H9 (cell line): ENCODE results near the gene PROCA1. TPM values are rescaled to one million over a fixed set of nuclear protein-coding genes. Genes with fewer than 3 reads are reported as not detected.

Source experiments
- DNase-seq: peaks from one replicate; pipeline ENCODE4 v3.0.0-alpha.2; 2017
- H2AFZ ChIP-seq: one replicate; pipeline ENCODE4 v1.6.1; 2013; ENCODE audit warnings: mild to moderate bottlenecking, low read length, control low read depth, moderate library complexity
- H2AK5ac ChIP-seq: 2 replicates; pipeline ENCODE4 v1.6.1; 2013; ENCODE audit warnings: low read length, control low read depth, mixed read lengths; ENCODE audit not compliant: insufficient read length
- H2BK120ac ChIP-seq: one replicate; pipeline ENCODE4 v1.6.1; 2013; ENCODE audit warnings: low read depth, mild to moderate bottlenecking, low read length, control low read depth, inconsistent platforms; ENCODE audit not compliant: poor library complexity, severe bottlenecking
- H2BK12ac ChIP-seq: 2 replicates; pipeline ENCODE4 v1.6.1; 2013; ENCODE audit warnings: low read length, control low read depth, mixed read lengths, low read depth; ENCODE audit not compliant: insufficient read length
- H2BK15ac ChIP-seq: 2 replicates; pipeline ENCODE4 v1.6.1; 2013; ENCODE audit warnings: low read depth, low read length, control low read depth
- H2BK20ac ChIP-seq: one replicate; pipeline ENCODE4 v1.6.1; 2013; ENCODE audit warnings: low read depth, mild to moderate bottlenecking, low read length, control low read depth, inconsistent platforms; ENCODE audit not compliant: poor library complexity, severe bottlenecking
- H2BK5ac ChIP-seq: 2 replicates; pipeline ENCODE4 v1.6.1; 2013; ENCODE audit warnings: low read length, control low read depth, mixed read lengths; ENCODE audit not compliant: insufficient read length
- H3K14ac ChIP-seq: 2 replicates; pipeline ENCODE4 v1.6.1; 2013; ENCODE audit warnings: low read length, control low read depth; ENCODE audit not compliant: insufficient read depth
- H3K18ac ChIP-seq: 2 replicates; pipeline ENCODE4 v1.6.1; 2013; ENCODE audit warnings: low read depth, mild to moderate bottlenecking, mixed read lengths, low read length, control low read depth; ENCODE audit not compliant: insufficient read length
- H3K23ac ChIP-seq: 2 replicates; pipeline ENCODE4 v1.6.1; 2013; ENCODE audit warnings: low read length, control low read depth, mixed read lengths, low read depth; ENCODE audit not compliant: insufficient read length
- H3K23me2 ChIP-seq: 2 replicates; pipeline ENCODE4 v1.6.1; 2013; ENCODE audit warnings: low read depth, mild to moderate bottlenecking, mixed read lengths, low read length, control low read depth; ENCODE audit not compliant: insufficient read length, poor library complexity, severe bottlenecking
- H3K27ac ChIP-seq: 2 replicates; pipeline ENCODE4 v1.5.1; 2013; ENCODE audit warnings: low read length, control low read depth, mixed read lengths, low read depth; ENCODE audit not compliant: insufficient read length
- H3K27me3 ChIP-seq: 2 replicates; pipeline ENCODE4 v1.6.1; 2013; ENCODE audit warnings: low read length, control low read depth, inconsistent platforms; ENCODE audit not compliant: insufficient read depth
- H3K4ac ChIP-seq: 2 replicates; pipeline ENCODE4 v1.6.1; 2013; ENCODE audit warnings: low read depth, mild to moderate bottlenecking, control low read depth, inconsistent platforms, low read length, moderate library complexity
- H3K4me1 ChIP-seq: 2 replicates; pipeline ENCODE4 v1.6.1; 2013; ENCODE audit warnings: low read length, control low read depth, inconsistent platforms; ENCODE audit not compliant: insufficient read depth
- H3K4me2 ChIP-seq: 2 replicates; pipeline ENCODE4 v1.6.1; 2013; ENCODE audit warnings: low read length, control low read depth, mixed read lengths; ENCODE audit not compliant: insufficient read length, insufficient read depth
- H3K56ac ChIP-seq: 2 replicates; pipeline ENCODE4 v1.6.1; 2013; ENCODE audit warnings: low read depth, mild to moderate bottlenecking, mixed read lengths, low read length, control low read depth; ENCODE audit not compliant: insufficient read length
- H3K79me1 ChIP-seq: 2 replicates; pipeline ENCODE4 v1.6.1; 2013; ENCODE audit warnings: low read depth, mild to moderate bottlenecking, moderate library complexity, low read length, control low read depth, inconsistent platforms; ENCODE audit not compliant: insufficient read depth, poor library complexity, severe bottlenecking
- H3K79me2 ChIP-seq: 2 replicates; pipeline ENCODE4 v1.6.1; 2013; ENCODE audit warnings: low read length, control low read depth, inconsistent platforms; ENCODE audit not compliant: insufficient read depth
- H3K9ac ChIP-seq: 2 replicates; pipeline ENCODE4 v1.6.1; 2013; ENCODE audit warnings: low read length, control low read depth, mixed read lengths; ENCODE audit not compliant: insufficient read length; ENCODE audit errors: extremely low read depth
- H3K9me3 ChIP-seq: one replicate; pipeline ENCODE4 v1.6.1; 2013; ENCODE audit warnings: low read depth, low read length, inconsistent platforms; ENCODE audit not compliant: control insufficient read depth
- H3T11ph ChIP-seq: one replicate; pipeline ENCODE4 v1.6.1; 2013; ENCODE audit warnings: mild to moderate bottlenecking, low read length, control low read depth, inconsistent platforms
- H4K20me1 ChIP-seq: one replicate; pipeline ENCODE4 v1.6.1; 2013; ENCODE audit not compliant: control insufficient read depth, insufficient read length, insufficient read depth
- H4K5ac ChIP-seq: 2 replicates; pipeline ENCODE4 v1.6.1; 2013; ENCODE audit warnings: low read depth, mild to moderate bottlenecking, mixed read lengths, low read length, control low read depth; ENCODE audit not compliant: insufficient read length
- H4K8ac ChIP-seq: replicated peaks from 2 replicates; pipeline ENCODE4 v1.6.1; 2013; ENCODE audit warnings: low read length, control low read depth, mixed read lengths, low read depth; ENCODE audit not compliant: insufficient read length
- H4K91ac ChIP-seq: 2 replicates; pipeline ENCODE4 v1.6.1; 2013; ENCODE audit warnings: low read depth, mild to moderate bottlenecking, moderate library complexity, mixed read lengths, low read length, control low read depth; ENCODE audit not compliant: insufficient read length
- H3K27ac Mint-ChIP-seq, 3 experiments: 2 replicates in 2 of 3; 3 replicates in 1 of 3; pipeline ENCODE4 v1.8.0; 2020 to 2021; ENCODE audit warnings: mixed read lengths in 3 of 3, mild to moderate bottlenecking in 1 of 3, moderate library complexity in 1 of 3
- H3K27me3 Mint-ChIP-seq: 2 replicates; pipeline ENCODE4 v1.8.0; 2021; ENCODE audit warnings: low read depth, mild to moderate bottlenecking, moderate library complexity, mixed read lengths
- H3K36me3 Mint-ChIP-seq, 3 experiments: 2 replicates in 2 of 3; 3 replicates in 1 of 3; pipeline ENCODE4 v1.8.0; 2020 to 2021; ENCODE audit warnings: low read depth in 3 of 3, mixed read lengths in 3 of 3; ENCODE audit not compliant: insufficient read depth in 1 of 3
- H3K4me1 Mint-ChIP-seq, 2 experiments: 2 replicates each; pipeline ENCODE4 v1.8.0; 2020; ENCODE audit warnings: mixed read lengths in 2 of 2
- H3K4me3 Mint-ChIP-seq, 2 experiments: 2 replicates in 1 of 2; 3 replicates in 1 of 2; pipeline ENCODE4 v1.8.0; 2020 to 2021; ENCODE audit warnings: mild to moderate bottlenecking in 2 of 2, mixed read lengths in 2 of 2, moderate library complexity in 1 of 2
- H3K9me3 Mint-ChIP-seq, 2 experiments: 2 replicates in 1 of 2; 3 replicates in 1 of 2; pipeline ENCODE4 v1.8.0; 2020; ENCODE audit warnings: mild to moderate bottlenecking in 2 of 2, mixed read lengths in 2 of 2, moderate library complexity in 1 of 2
- CTCF ChIP-seq: fragments of 200-600 bp; sonication (generic); conservative IDR thresholded peaks from 3 replicates; pipeline ENCODE4 v1.8.0; 2021; ENCODE audit warnings: antibody characterized with exemption, mild to moderate bottlenecking
- WGBS: extraction: QIAGEN DNeasy Blood & Tissue Kit; methylation state at CpG from one replicate; pipeline ENCODE4 v1.1.7; 2013; ENCODE audit warnings: missing lambda C conversion rate, low lambda C conversion rate, mixed read lengths; ENCODE audit not compliant: insufficient read length; ENCODE audit errors: extremely low coverage; 5-methylcytosine and 5-hydroxymethylcytosine counted together
- total RNA-seq: library from RNA; stranded (reverse); gene quantifications from 2 replicates; pipeline ENCODE4 v1.2.1, GENCODE V29; 2021

The PROCA1 gene
- total RNA-seq, 1 experiment from 2014 or later: 15.0 TPM

GRCh38 chr17:28704219-28704858 is 7.3 kb downstream of the PROCA1 start:
- Histone ChIP-seq H3K9me3 (no peaks in the 10 kb centered on the region), H4K91ac (no peak overlapping the region), H3K23me2 (no peaks in the 10 kb centered on the region), H3K56ac (no peak overlapping the region), H3K4me2 (no peak overlapping the region), H2BK15ac (no peak overlapping the region), H3K79me1 (no peaks in the 10 kb centered on the region), H4K20me1 (peaks cover 4% of the 10 kb centered on the region), H3K9ac (no peak overlapping the region), H2BK5ac (no peak overlapping the region), H2BK20ac (no peak overlapping the region), H2AFZ (no peak overlapping the region), H3T11ph (no peak overlapping the region), H2AK5ac (no peak overlapping the region), H4K5ac (no peak overlapping the region), H3K27ac (no peak overlapping the region), H3K79me2 (no peaks in the 10 kb centered on the region), H4K8ac (no peak overlapping the region), H3K4ac (no peak overlapping the region), H2BK12ac (no peak overlapping the region), H3K18ac (no peak overlapping the region), H3K23ac (no peak overlapping the region), H3K27me3 (no peaks in the 10 kb centered on the region), H2BK120ac (no peak overlapping the region), H3K14ac (no peak overlapping the region), H3K4me1 (no peaks in the 10 kb centered on the region)
- Mint-ChIP-seq H3K9me3 (no peaks in the 10 kb centered on the region), H3K4me1 (peaks cover 34 to 41% of the 10 kb centered on the region in 2 experiments), H3K4me3 (peak overlapping the region in 1 of 2 experiments; percentile 40; a peak in 1 of 5 replicates), H3K27ac (peak overlapping the region in 2 of 3 experiments; percentile 13 to 57; a peak in 3 of 7 replicates), H3K36me3 (peaks cover 30 to 66% (median 55%) of the 10 kb centered on the region in 3 experiments; a peak in 6 of 7 replicates), H3K27me3 (no peaks in the 10 kb centered on the region)
- no peak for TF ChIP-seq CTCF
- WGBS: no CpG with 5 or more reads among the region's 14 CpGs
- DNase-seq: no peak
